ENCODE results near the gene TPRX1.
"Not testable (repeated sequence)": the region's sequence is repeated elsewhere in the genome, so short reads cannot be mapped to it uniquely, and the experiment has no call there.

Gene TPRX1

GRCh38 chr19:47765523-47766358, 38.6 kb downstream of the TPRX1 start (continued):
- TF ChIP-seq CTCF (tag by site-specific recombination; IDR thresholded peaks at IDR 0.05), result peak; percentile 76

- not testable (repeated sequence) for H3K36me3 ChIP-seq (ENCODE audit: control insufficient read depth in 2 of 2, insufficient read depth in 1 of 2, low read length in 2 of 2); H3K9me3 ChIP-seq (ENCODE audit: control insufficient read depth, insufficient read depth, low read depth, low read length); H3K4me1 ChIP-seq (ENCODE audit: control insufficient read depth, insufficient read depth, low read length); H3K27ac ChIP-seq (ENCODE audit: extremely low read depth, low read depth, low read length); H3K4me3 ChIP-seq (ENCODE audit: low read depth, low read length)
- peak; percentile 37; the same call in 1 of the 2 replicates for TF ChIP-seq ZNF121 (tag by site-specific recombination; IDR thresholded peaks at IDR 0.05)
- CTCF ChIA-PET, result interaction anchor here (0.6 to 8.2 kb wide), 16 partner anchors 10 to 101 kb away, joined by 3 to 197 read pairs (median 6); partner anchors contain the start of genes EHD2 and NOP53
- POLR2A ChIA-PET, result interaction anchor here (0.6 to 2.3 kb wide), 6 partner anchors 8 to 336 kb away, joined by 3 to 11 read pairs (median 4); no protein-coding TSS in a partner anchor
Measured at GRCh38 chr19:47764705-47765104, 39.6 kb downstream of the TPRX1 start.

- Histone ChIP-seq H3K36me3 (ENCODE audit: control insufficient read depth in 2 of 2, insufficient read depth in 1 of 2, low read length in 2 of 2) (peaks cover 4 to 14% of the 10 kb centered on the region in 2 experiments; a peak in 2 of 3 replicates), H3K4me3 (ENCODE audit: low read depth, low read length) (no peak overlapping the region), H3K9me3 (ENCODE audit: control insufficient read depth, insufficient read depth, low read depth, low read length) (no peaks in the 10 kb centered on the region), H3K4me1 (ENCODE audit: control insufficient read depth, insufficient read depth, low read length) (no peaks in the 10 kb centered on the region), H3K27ac (ENCODE audit: extremely low read depth, low read depth, low read length) (no peak overlapping the region)
- TF ChIP-seq, protein P1, sequence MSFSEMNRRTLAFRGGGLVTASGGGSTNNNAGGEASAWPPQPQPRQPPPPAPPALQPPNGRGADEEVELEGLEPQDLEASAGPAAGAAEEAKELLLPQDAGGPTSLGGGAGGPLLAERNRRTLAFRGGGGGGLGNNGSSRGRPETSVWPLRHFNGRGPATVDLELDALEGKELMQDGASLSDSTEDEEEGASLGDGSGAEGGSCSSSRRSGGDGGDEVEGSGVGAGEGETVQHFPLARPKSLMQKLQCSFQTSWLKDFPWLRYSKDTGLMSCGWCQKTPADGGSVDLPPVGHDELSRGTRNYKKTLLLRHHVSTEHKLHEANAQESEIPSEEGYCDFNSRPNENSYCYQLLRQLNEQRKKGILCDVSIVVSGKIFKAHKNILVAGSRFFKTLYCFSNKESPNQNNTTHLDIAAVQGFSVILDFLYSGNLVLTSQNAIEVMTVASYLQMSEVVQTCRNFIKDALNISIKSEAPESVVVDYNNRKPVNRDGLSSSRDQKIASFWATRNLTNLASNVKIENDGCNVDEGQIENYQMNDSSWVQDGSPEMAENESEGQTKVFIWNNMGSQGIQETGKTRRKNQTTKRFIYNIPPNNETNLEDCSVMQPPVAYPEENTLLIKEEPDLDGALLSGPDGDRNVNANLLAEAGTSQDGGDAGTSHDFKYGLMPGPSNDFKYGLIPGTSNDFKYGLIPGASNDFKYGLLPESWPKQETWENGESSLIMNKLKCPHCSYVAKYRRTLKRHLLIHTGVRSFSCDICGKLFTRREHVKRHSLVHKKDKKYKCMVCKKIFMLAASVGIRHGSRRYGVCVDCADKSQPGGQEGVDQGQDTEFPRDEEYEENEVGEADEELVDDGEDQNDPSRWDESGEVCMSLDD (tag by site-specific recombination; IDR thresholded peaks at IDR 0.05), result no peak
- TF ChIP-seq ZNF768 (tag by site-specific recombination; IDR thresholded peaks at IDR 0.05), result peak; percentile 94
- ChIA-PET POLR2A (interaction anchor here (0.6 kb wide), 1 partner anchor 26 kb away, joined by 6 read pairs; no protein-coding TSS in a partner anchor), CTCF (interaction anchor here (0.6 to 8.2 kb wide), 3 partner anchors 20 to 406 kb away, joined by 3 to 197 read pairs (median 3); no protein-coding TSS in a partner anchor)
Measured at GRCh38 chr19:47762615-47763308, 41.6 kb downstream of the TPRX1 start.

GRCh38 chr19:47762151-47762550, 42.2 kb downstream of the TPRX1 start:
- TF ChIP-seq ZNF654 (tag by site-specific recombination; IDR thresholded peaks at IDR 0.05; ENCODE audit: low read depth) (no peak), ZNF600 (tag by site-specific recombination; IDR thresholded peaks at IDR 0.05) (no peak), ZNF624 (tag by site-specific recombination; IDR thresholded peaks at IDR 0.05) (no peak), ZNF121 (tag by site-specific recombination; IDR thresholded peaks at IDR 0.05) (peak; percentile 95)
- TF ChIP-seq, protein P2, sequence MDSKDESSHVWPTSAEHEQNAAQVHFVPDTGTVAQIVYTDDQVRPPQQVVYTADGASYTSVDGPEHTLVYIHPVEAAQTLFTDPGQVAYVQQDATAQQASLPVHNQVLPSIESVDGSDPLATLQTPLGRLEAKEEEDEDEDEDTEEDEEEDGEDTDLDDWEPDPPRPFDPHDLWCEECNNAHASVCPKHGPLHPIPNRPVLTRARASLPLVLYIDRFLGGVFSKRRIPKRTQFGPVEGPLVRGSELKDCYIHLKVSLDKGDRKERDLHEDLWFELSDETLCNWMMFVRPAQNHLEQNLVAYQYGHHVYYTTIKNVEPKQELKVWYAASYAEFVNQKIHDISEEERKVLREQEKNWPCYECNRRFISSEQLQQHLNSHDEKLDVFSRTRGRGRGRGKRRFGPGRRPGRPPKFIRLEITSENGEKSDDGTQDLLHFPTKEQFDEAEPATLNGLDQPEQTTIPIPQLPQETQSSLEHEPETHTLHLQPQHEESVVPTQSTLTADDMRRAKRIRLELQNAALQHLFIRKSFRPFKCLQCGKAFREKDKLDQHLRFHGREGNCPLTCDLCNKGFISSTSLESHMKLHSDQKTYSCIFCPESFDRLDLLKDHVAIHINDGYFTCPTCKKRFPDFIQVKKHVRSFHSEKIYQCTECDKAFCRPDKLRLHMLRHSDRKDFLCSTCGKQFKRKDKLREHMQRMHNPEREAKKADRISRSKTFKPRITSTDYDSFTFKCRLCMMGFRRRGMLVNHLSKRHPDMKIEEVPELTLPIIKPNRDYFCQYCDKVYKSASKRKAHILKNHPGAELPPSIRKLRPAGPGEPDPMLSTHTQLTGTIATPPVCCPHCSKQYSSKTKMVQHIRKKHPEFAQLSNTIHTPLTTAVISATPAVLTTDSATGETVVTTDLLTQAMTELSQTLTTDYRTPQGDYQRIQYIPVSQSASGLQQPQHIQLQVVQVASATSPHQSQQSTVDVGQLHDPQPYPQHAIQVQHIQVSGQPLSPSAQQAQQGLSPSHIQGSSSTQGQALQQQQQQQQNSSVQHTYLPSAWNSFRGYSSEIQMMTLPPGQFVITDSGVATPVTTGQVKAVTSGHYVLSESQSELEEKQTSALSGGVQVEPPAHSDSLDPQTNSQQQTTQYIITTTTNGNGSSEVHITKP (tag by site-specific recombination; IDR thresholded peaks at IDR 0.05), result peak; percentile 35; the same call in 1 of the 2 replicates
- H3K36me3 ChIP-seq (ENCODE audit: control insufficient read depth in 2 of 2, insufficient read depth in 1 of 2, low read length in 2 of 2), result peaks cover 10 to 20% of the 10 kb centered on the region in 2 experiments
- H3K9me3 ChIP-seq (ENCODE audit: control insufficient read depth, insufficient read depth, low read depth, low read length), result no peaks in the 10 kb centered on the region
- POLR2A ChIA-PET, result no interaction called here
- no peaks in the 10 kb centered on the region for H3K4me1 ChIP-seq (ENCODE audit: control insufficient read depth, insufficient read depth, low read length)
- no peak overlapping the region for H3K4me3 ChIP-seq (ENCODE audit: low read depth, low read length)
- H3K27ac ChIP-seq (ENCODE audit: extremely low read depth, low read depth, low read length), result no peak overlapping the region
- CTCF ChIA-PET, result interaction anchor here (0.6 to 8.2 kb wide), 4 partner anchors 19 to 832 kb away, joined by 3 to 197 read pairs (median 4); no protein-coding TSS in a partner anchor
